Right renal cortex interstitium (tissue), 3 donors: ENCODE data around the gene UFD1. TPM values are rescaled to one million over a fixed set of nuclear protein-coding genes. Genes with fewer than 3 reads are reported as not detected.
A peak's percentile ranks its signal among the peaks of the same experiment; 100 is the strongest.

Experiments
- DNase-seq, 3 donors: peaks; one replicate each; pipeline ENCODE4 v3.0.0-alpha.2; 2013; ENCODE audit warnings: low read depth in 3 of 3, low spot score in 2 of 3
- polyA plus RNA-seq, 3 donors: library from polyadenylated mRNA; unstranded; fragments of 120-200 nt; gene quantifications; one replicate each; pipeline ENCODE4 v1.2.1, GENCODE V29; 2013; ENCODE audit not compliant: insufficient read length in 3 of 3

Gene UFD1
- polyA plus RNA-seq: 10 to 100 TPM; 67.7 to 77.5 (median 70.7) TPM

GRCh38 chr22:19478901-19479354, at the start of gene UFD1:
Gene UFD1 (minus strand): TSS chr22:19479193. CDS start chr22:19479085, 108 bp downstream.
- DNase-seq: peak in 1 of 3 donors; percentile 68

GRCh38 chr22:19527861-19528417, 48.9 kb upstream of the UFD1 start:
- no peak for DNase-seq

- DNase-seq: no peak
Observed at GRCh38 chr22:19527321-19527721, 48.3 kb upstream of the UFD1 start.

GRCh38 chr22:19526702-19527111, 47.7 kb upstream of the UFD1 start:
- no peak for DNase-seq

GRCh38 chr22:19526076-19526701, 47.2 kb upstream of the UFD1 start:
- no peak for DNase-seq

- no peak for DNase-seq
Observed at GRCh38 chr22:19525666-19526065, 46.7 kb upstream of the UFD1 start.

GRCh38 chr22:19525116-19525660, 46.2 kb upstream of the UFD1 start:
- DNase-seq: no peak

- peak in 1 of 3 donors; percentile 13 for DNase-seq
Observed at GRCh38 chr22:19524170-19525115, 45.5 kb upstream of the UFD1 start, which contains the start of gene CLDN5. Gene CLDN5 (minus strand): TSS chr22:19524410. CDS start chr22:19524255, 155 bp downstream.

- peak in 2 of 3 donors; percentile 4 to 23 for DNase-seq
Observed at GRCh38 chr22:19523240-19524169, 44.5 kb upstream of the UFD1 start.

GRCh38 chr22:19522881-19523239, 43.9 kb upstream of the UFD1 start:
- no peak for DNase-seq

- DNase-seq: no peak
Observed at GRCh38 chr22:19522190-19522880, 43.3 kb upstream of the UFD1 start.

- no peak for DNase-seq
Observed at GRCh38 chr22:19520566-19521305, 41.7 kb upstream of the UFD1 start.

GRCh38 chr22:19520007-19520406, 41.0 kb upstream of the UFD1 start:
- no peak for DNase-seq

GRCh38 chr22:19519041-19519926, 40.3 kb upstream of the UFD1 start:
- DNase-seq: no peak

GRCh38 chr22:19518635-19519034, 39.6 kb upstream of the UFD1 start:
- DNase-seq: no peak

- DNase-seq: no peak
Observed at GRCh38 chr22:19517919-19518611, 39.1 kb upstream of the UFD1 start.

- no peak for DNase-seq
Observed at GRCh38 chr22:19517171-19517500, 38.1 kb upstream of the UFD1 start.
